Mesenchymal stem cell (in vitro differentiated cells and primary cell): ENCODE data around the gene ARMC3.

Experiments
- DNase-seq: peaks from one replicate; pipeline ENCODE4 v3.0.0-alpha.2; 2013
- H2AFZ ChIP-seq: one replicate; pipeline ENCODE4 v1.6.1; 2013; ENCODE audit warnings: low read depth, mild to moderate bottlenecking, control low read depth, inconsistent platforms, low read length, moderate library complexity
- H2AK5ac ChIP-seq: 2 replicates; pipeline ENCODE4 v1.6.1; 2013; ENCODE audit warnings: low read length, moderate library complexity, mild to moderate bottlenecking, inconsistent platforms; ENCODE audit not compliant: severe bottlenecking
- H2BK120ac ChIP-seq: one replicate; pipeline ENCODE4 v1.6.1; 2013; ENCODE audit warnings: low read depth, mild to moderate bottlenecking, inconsistent platforms, low read length, moderate library complexity
- H2BK12ac ChIP-seq, 2 experiments: one replicate each; pipeline ENCODE4 v1.6.1; 2013; ENCODE audit warnings: inconsistent platforms in 2 of 2, low read length in 2 of 2, mild to moderate bottlenecking in 2 of 2, moderate library complexity in 2 of 2, control low read depth in 1 of 2
- H2BK15ac ChIP-seq: one replicate; pipeline ENCODE4 v1.6.1; 2013; ENCODE audit warnings: mild to moderate bottlenecking, low read depth, inconsistent platforms; ENCODE audit not compliant: poor library complexity, severe bottlenecking
- H2BK5ac ChIP-seq: 2 replicates; pipeline ENCODE4 v1.6.1; 2013; ENCODE audit warnings: low read depth, mild to moderate bottlenecking, low read length, control low read depth, inconsistent platforms; ENCODE audit not compliant: poor library complexity, severe bottlenecking
- H3K14ac ChIP-seq, 2 experiments: one replicate each; pipeline ENCODE4 v1.6.1; 2013; ENCODE audit warnings: inconsistent platforms in 2 of 2, low read length in 2 of 2, control low read depth in 1 of 2, mild to moderate bottlenecking in 1 of 2, moderate library complexity in 1 of 2
- H3K18ac ChIP-seq, 2 experiments: one replicate each; pipeline ENCODE4 v1.6.1; 2013; ENCODE audit warnings: inconsistent platforms in 2 of 2, low read length in 2 of 2, control low read depth in 1 of 2, low read depth in 1 of 2, mild to moderate bottlenecking in 1 of 2
- H3K23ac ChIP-seq, 2 experiments: one replicate each; pipeline ENCODE4 v1.6.1; 2013; ENCODE audit warnings: inconsistent platforms in 2 of 2, low read length in 2 of 2, mild to moderate bottlenecking in 2 of 2, moderate library complexity in 2 of 2, control low read depth in 1 of 2
- H3K27ac ChIP-seq: 2 replicates; pipeline ENCODE4 v1.5.1; 2013; ENCODE audit warnings: mild to moderate bottlenecking, moderate library complexity, low read length, control low read depth, inconsistent platforms; ENCODE audit not compliant: poor library complexity, severe bottlenecking
- H3K27me3 ChIP-seq, 2 experiments: 2 replicates each; pipeline versions ENCODE4 v1.6.1 to v1.7.0; 2013; ENCODE audit warnings: low read length in 2 of 2, mild to moderate bottlenecking in 2 of 2, moderate library complexity in 2 of 2, control low read depth in 1 of 2, inconsistent platforms in 1 of 2; ENCODE audit not compliant: control insufficient read depth in 1 of 2, insufficient read depth in 1 of 2
- H3K36me3 ChIP-seq, 2 experiments: 2 replicates each; pipeline versions ENCODE4 v1.6.1 to v1.7.0; 2013; ENCODE audit warnings: low read length in 2 of 2, control low read depth in 1 of 2, inconsistent platforms in 1 of 2, low read depth in 1 of 2, mild to moderate bottlenecking in 1 of 2; ENCODE audit not compliant: insufficient read depth in 2 of 2, control insufficient read depth in 1 of 2
- H3K4ac ChIP-seq, 2 experiments: one replicate each; pipeline ENCODE4 v1.6.1; 2013; ENCODE audit warnings: inconsistent platforms in 2 of 2, low read length in 2 of 2, mild to moderate bottlenecking in 2 of 2, moderate library complexity in 2 of 2, control low read depth in 1 of 2, low read depth in 1 of 2
- H3K4me1 ChIP-seq: 2 replicates; pipeline ENCODE4 v1.6.1; 2013; ENCODE audit warnings: low read depth, low read length, control low read depth; ENCODE audit not compliant: control insufficient read depth, insufficient read depth
- H3K4me2 ChIP-seq: 2 replicates; pipeline ENCODE4 v1.6.1; 2013; ENCODE audit warnings: low read length, mild to moderate bottlenecking, inconsistent platforms; ENCODE audit not compliant: poor library complexity, severe bottlenecking
- H3K4me3 ChIP-seq, 2 experiments: 2 replicates each; pipeline versions ENCODE4 v1.5.1 to v1.7.0; 2013; ENCODE audit warnings: low read length in 2 of 2, mild to moderate bottlenecking in 2 of 2, control low read depth in 1 of 2, low read depth in 1 of 2; ENCODE audit not compliant: insufficient read depth in 1 of 2
- H3K79me1 ChIP-seq: replicated peaks from 2 replicates; pipeline ENCODE4 v1.6.1; 2013; ENCODE audit warnings: mild to moderate bottlenecking, control low read depth, low read length, inconsistent platforms; ENCODE audit not compliant: poor library complexity, severe bottlenecking
- H3K9ac ChIP-seq: 2 replicates; pipeline ENCODE4 v1.7.0; 2013; ENCODE audit warnings: mild to moderate bottlenecking, low read length, moderate library complexity
- H3K9me3 ChIP-seq: 2 replicates; pipeline ENCODE4 v1.7.0; 2013; ENCODE audit warnings: mild to moderate bottlenecking, low read length; ENCODE audit not compliant: control insufficient read depth
- H4K8ac ChIP-seq: one replicate; pipeline ENCODE4 v1.6.1; 2013; ENCODE audit warnings: inconsistent platforms, mild to moderate bottlenecking, low read length, moderate library complexity
- H4K91ac ChIP-seq: one replicate; pipeline ENCODE4 v1.6.1; 2013; ENCODE audit warnings: mild to moderate bottlenecking, low read length, inconsistent platforms
- WGBS: methylation state at CpG from one replicate; pipeline ENCODE4 v1.1.7; 2013; ENCODE audit warnings: mixed read lengths; 5-methylcytosine and 5-hydroxymethylcytosine counted together

The ARMC3 gene

GRCh38 chr10:22978918-22979317 lies 51.1 kb downstream of the ARMC3 start:
- H3K9ac ChIP-seq = no peak overlapping the region
- H2BK5ac ChIP-seq = no peak overlapping the region
- H2AK5ac ChIP-seq = no peak overlapping the region
- H2BK120ac ChIP-seq = no peak overlapping the region
- H3K4ac ChIP-seq = no peak overlapping the region
- no peaks in the 10 kb centered on the region for H3K36me3 ChIP-seq
- DNase-seq = no peak
- H3K14ac ChIP-seq = no peak overlapping the region
- H3K27ac ChIP-seq = no peak overlapping the region
- H3K4me3 ChIP-seq = no peak overlapping the region
- no peak overlapping the region for H3K4me2 ChIP-seq
- no peaks in the 10 kb centered on the region for H3K9me3 ChIP-seq
- no peaks in the 10 kb centered on the region for H3K79me1 ChIP-seq
- H2BK12ac ChIP-seq = no peak overlapping the region
- no peaks in the 10 kb centered on the region for H3K4me1 ChIP-seq
- no peak overlapping the region for H2AFZ ChIP-seq
- no peak overlapping the region for H2BK15ac ChIP-seq
- H4K91ac ChIP-seq = no peak overlapping the region
- WGBS = no CpG with 5 or more reads among the region's 1 CpG
- no peak overlapping the region for H3K18ac ChIP-seq
- H4K8ac ChIP-seq = no peak overlapping the region
- no peaks in the 10 kb centered on the region for H3K27me3 ChIP-seq
- H3K23ac ChIP-seq = no peak overlapping the region

GRCh38 chr10:22980822-22981221 lies 53.0 kb downstream of the ARMC3 start:
- no peak overlapping the region for H4K91ac ChIP-seq
- no peak overlapping the region for H3K14ac ChIP-seq
- H3K4me3 ChIP-seq = no peak overlapping the region
- no peaks in the 10 kb centered on the region for H3K4me1 ChIP-seq
- H2BK12ac ChIP-seq = no peak overlapping the region
- no peaks in the 10 kb centered on the region for H3K27me3 ChIP-seq
- H3K79me1 ChIP-seq = no peaks in the 10 kb centered on the region
- no peak overlapping the region for H4K8ac ChIP-seq
- H3K4ac ChIP-seq = no peak overlapping the region
- H3K18ac ChIP-seq = no peak overlapping the region
- no peak overlapping the region for H3K9ac ChIP-seq
- no peak overlapping the region for H2BK120ac ChIP-seq
- H3K4me2 ChIP-seq = no peak overlapping the region
- H3K23ac ChIP-seq = no peak overlapping the region
- DNase-seq = no peak
- no peak overlapping the region for H2AK5ac ChIP-seq
- H3K36me3 ChIP-seq = no peaks in the 10 kb centered on the region
- no peaks in the 10 kb centered on the region for H3K9me3 ChIP-seq
- no peak overlapping the region for H2BK5ac ChIP-seq
- H2AFZ ChIP-seq = no peak overlapping the region
- no peak overlapping the region for H2BK15ac ChIP-seq
- no peak overlapping the region for H3K27ac ChIP-seq
- WGBS = 86% methylated on average over 1 of the region's 2 CpGs

- Histone ChIP-seq H2BK120ac (no peak overlapping the region), H3K18ac (no peak overlapping the region), H4K91ac (no peak overlapping the region), H3K27me3 (no peaks in the 10 kb centered on the region), H3K36me3 (no peaks in the 10 kb centered on the region), H3K23ac (no peak overlapping the region), H3K14ac (no peak overlapping the region), H2AK5ac (no peak overlapping the region), H2BK5ac (no peak overlapping the region), H3K79me1 (no peaks in the 10 kb centered on the region), H3K4me1 (no peaks in the 10 kb centered on the region), H3K9ac (no peak overlapping the region), H3K4me3 (no peak overlapping the region), H4K8ac (no peak overlapping the region), H3K9me3 (no peaks in the 10 kb centered on the region), H3K27ac (no peak overlapping the region), H2BK15ac (no peak overlapping the region), H2AFZ (no peak overlapping the region), H2BK12ac (no peak overlapping the region), H3K4me2 (no peak overlapping the region), H3K4ac (no peak overlapping the region)
- no peak for DNase-seq
- WGBS = 96% methylated on average over 2 of the region's 5 CpGs
These were observed 56.2 kb downstream of the ARMC3 start for GRCh38 chr10:22984066-22984465.

- H3K4me3 ChIP-seq = no peak overlapping the region
- H3K9ac ChIP-seq = peak overlapping the region; percentile 19
- no peak overlapping the region for H3K27ac ChIP-seq
- no peak overlapping the region for H3K18ac ChIP-seq
- WGBS = no CpG with 5 or more reads among the region's 2 CpGs
- no peaks in the 10 kb centered on the region for H3K79me1 ChIP-seq
- H2BK5ac ChIP-seq = no peak overlapping the region
- no peak overlapping the region for H2AK5ac ChIP-seq
- peak; percentile 43 for DNase-seq
- H2AFZ ChIP-seq = no peak overlapping the region
- H3K27me3 ChIP-seq = peaks cover 0 to 12% of the 10 kb centered on the region in 2 experiments
- no peak overlapping the region for H3K23ac ChIP-seq
- no peak overlapping the region for H4K91ac ChIP-seq
- no peak overlapping the region for H3K4ac ChIP-seq
- H3K4me2 ChIP-seq = no peak overlapping the region
- no peak overlapping the region for H4K8ac ChIP-seq
- H3K9me3 ChIP-seq = no peaks in the 10 kb centered on the region
- no peaks in the 10 kb centered on the region for H3K36me3 ChIP-seq
- H3K14ac ChIP-seq = no peak overlapping the region
- no peak overlapping the region for H2BK120ac ChIP-seq
- H2BK15ac ChIP-seq = no peak overlapping the region
- H2BK12ac ChIP-seq = no peak overlapping the region
- H3K4me1 ChIP-seq = no peaks in the 10 kb centered on the region
These were observed 59.1 kb downstream of the ARMC3 start for GRCh38 chr10:22986771-22987542.
